CD4-positive, alpha-beta memory T cell (primary cell): ENCODE results near the gene HSPA14. TPM values are rescaled to one million over a fixed set of nuclear protein-coding genes. Genes with fewer than 3 reads are reported as not detected.
"Not testable (repeated sequence)": the region's sequence is repeated elsewhere in the genome, so short reads cannot be mapped to it uniquely, and the experiment has no call there.

Experiments
- CTCF ChIA-PET: fragments of 350-600 bp; sonication (Branson Sonifier 250); formaldehyde crosslinking; loops from one replicate; lab custom pipeline; 2021; ENCODE audit warnings: inconsistent platforms; ENCODE audit not compliant: partially characterized antibody; lab: Charles Lee
- POLR2A ChIA-PET: fragments of 350-600 bp; sonication (Branson Sonifier 250); formaldehyde crosslinking; loops from one replicate; lab custom pipeline; 2021; ENCODE audit not compliant: partially characterized antibody; lab: Charles Lee
- DNase-seq, 5 donors: peaks; one replicate each; pipeline versions ENCODE4 v3.0.0 to v3.0.0-alpha.2; 2020 to 2022; ENCODE audit warnings: mixed read lengths in 1 of 5
- H3K27ac ChIP-seq: one replicate; pipeline ENCODE4 v1.7.0; 2013; ENCODE audit warnings: low read depth, low read length
- H3K27me3 ChIP-seq: 2 replicates; pipeline ENCODE4 v1.7.0; 2013; ENCODE audit warnings: mild to moderate bottlenecking, low read length, moderate library complexity; ENCODE audit not compliant: insufficient read depth
- H3K36me3 ChIP-seq: 2 replicates; pipeline ENCODE4 v1.7.0; 2013; ENCODE audit warnings: mild to moderate bottlenecking, low read length, moderate library complexity; ENCODE audit not compliant: insufficient read depth
- H3K4me1 ChIP-seq: 2 replicates; pipeline ENCODE4 v1.7.0; 2013; ENCODE audit warnings: mild to moderate bottlenecking, low read length, moderate library complexity; ENCODE audit not compliant: insufficient read depth
- H3K4me3 ChIP-seq, 2 donors: one replicate each; pipeline ENCODE4 v1.7.0; 2013; ENCODE audit warnings: low read length in 2 of 2, mild to moderate bottlenecking in 1 of 2
- H3K9me3 ChIP-seq, 2 donors: one replicate each; pipeline ENCODE4 v1.7.0; 2013; ENCODE audit warnings: low read length in 2 of 2, control low read depth in 1 of 2; ENCODE audit not compliant: control insufficient read depth in 1 of 2
- H3K27ac Mint-ChIP-seq, 7 donors: one replicate each; pipeline ENCODE4 v1.8.0; 2020 to 2021; ENCODE audit warnings: mixed read lengths in 7 of 7, mild to moderate bottlenecking in 6 of 7, inconsistent platforms in 3 of 7, moderate library complexity in 3 of 7
- H3K27me3 Mint-ChIP-seq, 2 donors: one replicate each; pipeline ENCODE4 v1.8.0; 2020 to 2021; ENCODE audit warnings: mixed read lengths in 2 of 2
- H3K36me3 Mint-ChIP-seq, 2 donors: one replicate each; pipeline ENCODE4 v1.8.0; 2020 to 2021; ENCODE audit warnings: mixed read lengths in 2 of 2, inconsistent platforms in 1 of 2, mild to moderate bottlenecking in 1 of 2
- H3K4me1 Mint-ChIP-seq, 4 donors: one replicate each; pipeline ENCODE4 v1.8.0; 2020 to 2021; ENCODE audit warnings: mixed read lengths in 4 of 4, mild to moderate bottlenecking in 1 of 4
- H3K4me3 Mint-ChIP-seq, 8 donors: one replicate each; pipeline ENCODE4 v1.8.0; 2020 to 2021; ENCODE audit warnings: mixed read lengths in 8 of 8, mild to moderate bottlenecking in 7 of 8, moderate library complexity in 6 of 8, inconsistent platforms in 3 of 8
- H3K9me3 Mint-ChIP-seq, 8 donors: one replicate each; pipeline ENCODE4 v1.8.0; 2020 to 2021; ENCODE audit warnings: mixed read lengths in 8 of 8, mild to moderate bottlenecking in 5 of 8, inconsistent platforms in 3 of 8, moderate library complexity in 1 of 8
- intact Hi-C: fragments of 100-400 bp; cut with micrococcal nuclease; formaldehyde crosslinking; loops from one replicate; pipeline ENCODE4 v1.15.1; 2023
- polyA plus RNA-seq, 2 donors: library from polyadenylated mRNA; unstranded; fragments of 300-500 nt; fragmentation: Illumina TruSeq; gene quantifications; one replicate each; pipeline ENCODE4 v1.2.3, GENCODE V29; 2021
- total RNA-seq, 2 experiments: library from RNA; stranded (reverse); gene quantifications; one replicate each; pipeline ENCODE4 v1.2.3, GENCODE V29; 2021

HSPA14 gene
- total and polyA plus RNA-seq, 4 experiments from 2014 or later, result 16.0 to 18.7 (median 17.5) TPM

DNA sequence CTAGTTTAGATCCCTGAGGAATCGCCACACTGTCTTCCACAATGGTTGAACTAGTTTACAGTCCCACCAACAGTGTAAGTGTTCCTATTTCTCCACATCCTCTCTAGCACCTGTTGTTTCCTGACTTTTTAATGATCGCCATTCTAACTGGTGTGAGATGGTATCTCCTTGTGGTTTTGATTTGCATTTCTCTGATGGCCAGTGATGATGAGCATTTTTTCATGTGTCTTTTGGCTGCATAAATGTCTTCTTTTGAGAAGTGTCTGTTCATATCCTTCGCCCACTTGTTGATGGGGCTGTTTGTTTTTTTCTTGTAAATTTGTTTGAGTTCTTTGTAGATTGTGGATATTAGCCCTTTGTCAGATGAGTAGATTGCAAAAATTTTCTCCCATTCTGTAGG lies 26.8 kb downstream of the HSPA14 start:
- POLR2A ChIA-PET, result not testable (repeated sequence)

DNA sequence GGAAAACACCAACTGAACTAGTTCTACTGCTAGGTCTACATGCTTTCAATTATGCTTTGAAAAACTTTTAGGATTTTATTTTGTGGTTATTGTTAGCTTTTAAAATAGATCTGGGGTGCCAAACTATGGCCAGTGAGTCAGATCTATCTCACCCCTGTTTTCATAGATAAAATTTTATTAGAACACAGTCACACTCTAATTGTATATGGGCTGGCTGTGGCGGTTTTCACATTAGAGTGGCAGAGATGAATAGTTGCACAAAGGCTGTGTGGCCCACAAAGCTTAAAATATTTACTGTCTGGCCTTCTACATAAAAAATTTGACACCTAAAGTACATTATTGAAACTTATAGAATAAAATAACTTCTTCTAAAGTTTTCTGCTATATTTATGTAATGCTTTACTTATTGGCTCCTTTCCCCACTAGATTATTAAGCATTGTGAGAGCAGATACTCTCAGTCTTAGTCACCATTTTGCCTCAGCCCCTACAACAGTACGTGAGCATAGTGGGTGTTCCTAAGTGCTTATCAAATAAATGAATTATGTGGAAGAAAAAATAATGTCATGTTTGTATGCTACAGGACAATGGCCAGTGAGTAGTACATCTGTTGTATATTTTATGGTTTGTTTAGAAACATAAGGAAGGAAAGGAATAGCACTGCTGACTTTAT lies 35.1 kb downstream of the HSPA14 start:
- H3K4me1 Mint-ChIP-seq, result peaks cover 7 to 23% (median 11%) of the 10 kb centered on the region in 4 donors
- Histone ChIP-seq H3K4me3 (no peak overlapping the region), H3K27me3 (no peaks in the 10 kb centered on the region), H3K27ac (no peak overlapping the region), H3K4me1 (peaks cover 9% of the 10 kb centered on the region), H3K9me3 (no peaks in the 10 kb centered on the region), H3K36me3 (peaks cover 9% of the 10 kb centered on the region)
- H3K9me3 Mint-ChIP-seq, result no peaks in the 10 kb centered on the region
- intact Hi-C loops, result no loop called here
- CTCF ChIA-PET, result interaction anchor here (1.0 kb wide), 1 partner anchor 251 kb away, joined by 4 read pairs; no protein-coding TSS in a partner anchor
- H3K4me3 Mint-ChIP-seq, result no peak overlapping the region
- POLR2A ChIA-PET, result no interaction called here
- peaks cover 14 to 33% of the 10 kb centered on the region in 2 donors for H3K36me3 Mint-ChIP-seq
- H3K27ac Mint-ChIP-seq, result peak overlapping the region in 1 of 7 donors; percentile 30
- no peak for DNase-seq
- H3K27me3 Mint-ChIP-seq, result no peaks in the 10 kb centered on the region

More for the DNA sequence above, 26.8 kb downstream of the HSPA14 start:
- H3K36me3 ChIP-seq, result peaks cover 10% of the 10 kb centered on the region
- H3K27ac ChIP-seq, H3K27me3 Mint-ChIP-seq, intact Hi-C loops, H3K4me1 Mint-ChIP-seq, CTCF ChIA-PET, H3K4me1 ChIP-seq, H3K27me3 ChIP-seq, DNase-seq, H3K9me3 Mint-ChIP-seq, H3K4me3 Mint-ChIP-seq, H3K9me3 ChIP-seq, H3K4me3 ChIP-seq, H3K27ac Mint-ChIP-seq: not testable (repeated sequence)
- peaks cover 36 to 45% of the 10 kb centered on the region in 2 donors for H3K36me3 Mint-ChIP-seq

GRCh38 chr10:14875941-14876340 lies 37.8 kb downstream of the HSPA14 start:
- POLR2A ChIA-PET, result no interaction called here
- peak overlapping the region in 3 of 7 donors; percentile 68 to 74 (median 72) for H3K27ac Mint-ChIP-seq
- H3K4me3 Mint-ChIP-seq, result peak overlapping the region in 3 of 8 donors; percentile 13 to 96 (median 94)
- Histone ChIP-seq H3K27me3 (no peaks in the 10 kb centered on the region), H3K4me1 (peaks cover 17% of the 10 kb centered on the region), H3K4me3 (no peak overlapping the region), H3K36me3 (peaks cover 5% of the 10 kb centered on the region), H3K9me3 (no peaks in the 10 kb centered on the region), H3K27ac (no peak overlapping the region)
- H3K36me3 Mint-ChIP-seq, result peaks cover 5 to 13% of the 10 kb centered on the region in 2 donors
- H3K27me3 Mint-ChIP-seq, result no peaks in the 10 kb centered on the region
- CTCF ChIA-PET, result no interaction called here
- no peak for DNase-seq
- H3K4me1 Mint-ChIP-seq, result peaks cover 12 to 39% (median 22%) of the 10 kb centered on the region in 4 donors
- H3K9me3 Mint-ChIP-seq, result no peaks in the 10 kb centered on the region
- intact Hi-C loops, result loop anchor here (5.0 kb wide), 1 partner anchor 274 kb away; no protein-coding TSS in a partner anchor

GRCh38 chr10:14876764-14877163 lies 38.7 kb downstream of the HSPA14 start:
- Histone ChIP-seq H3K4me3 (no peak overlapping the region), H3K36me3 (no peaks in the 10 kb centered on the region), H3K4me1 (peaks cover 17% of the 10 kb centered on the region), H3K27me3 (no peaks in the 10 kb centered on the region), H3K9me3 (no peaks in the 10 kb centered on the region), H3K27ac (no peak overlapping the region)
- Mint-ChIP-seq H3K27me3 (no peaks in the 10 kb centered on the region), H3K36me3 (peaks cover 0 to 8% of the 10 kb centered on the region in 2 donors), H3K9me3 (no peaks in the 10 kb centered on the region), H3K4me1 (peaks cover 12 to 41% (median 22%) of the 10 kb centered on the region in 4 donors), H3K27ac (peak overlapping the region in 4 of 7 donors; percentile 29 to 90 (median 57)), H3K4me3 (peak overlapping the region; percentile 93 to 96 (median 94))
- no peak for DNase-seq
- POLR2A ChIA-PET, result interaction anchor here (3.6 kb wide), 1 partner anchor 39 kb away, joined by 56 read pairs; the partner anchor contains the start of genes CDNF, HSPA14 and MSANTD7
- CTCF ChIA-PET, result no interaction called here
- intact Hi-C loops, result loop anchor here (5.0 kb wide), 1 partner anchor 274 kb away; no protein-coding TSS in a partner anchor

- Histone ChIP-seq H3K9me3 (no peaks in the 10 kb centered on the region), H3K4me1 (peaks cover 17% of the 10 kb centered on the region), H3K36me3 (no peaks in the 10 kb centered on the region), H3K27me3 (no peaks in the 10 kb centered on the region), H3K27ac (peak within 1 kb of the TSS; percentile 84), H3K4me3 (peak within 1 kb of the TSS; percentile 44 to 88)
- POLR2A ChIA-PET, result interaction anchor here (0.8 to 3.6 kb wide), 22 partner anchors 8 to 1576 kb away, joined by 3 to 56 read pairs (median 4); partner anchors contain the start of genes CDNF, DCLRE1C, HSPA14 and MEIG1
- peaks cover 13 to 48% (median 22%) of the 10 kb centered on the region in 4 donors for H3K4me1 Mint-ChIP-seq
- no peaks in the 10 kb centered on the region for H3K27me3 Mint-ChIP-seq
- peak; percentile 87 to 91 (median 90) for DNase-seq
- peak within 1 kb of the TSS; percentile 87 to 95 (median 94) for H3K27ac Mint-ChIP-seq
- CTCF ChIA-PET, result interaction anchor here (1.0 to 2.2 kb wide), 10 partner anchors 11 to 93 kb away, joined by 3 to 14 read pairs (median 4); partner anchors contain the start of genes CDNF, HSPA14, MEIG1 and MSANTD7
- peak within 1 kb of the TSS; percentile 93 to 96 (median 94) for H3K4me3 Mint-ChIP-seq
- peaks cover 0 to 8% of the 10 kb centered on the region in 2 donors for H3K36me3 Mint-ChIP-seq
- intact Hi-C loops, result loop anchor here (1.0 to 5.0 kb wide), 7 partner anchors 26 to 1091 kb away; partner anchors contain the start of genes CDNF, DCLRE1C, HSPA14 and MSANTD7
- H3K9me3 Mint-ChIP-seq, result no peaks in the 10 kb centered on the region
These were observed 40.4 kb downstream of the HSPA14 start, which contains the start of gene SUV39H2 for GRCh38 chr10:14878266-14879123. Gene SUV39H2 (plus strand): TSS chr10:14878866. CDS start chr10:14878889, 23 bp downstream.

DNA sequence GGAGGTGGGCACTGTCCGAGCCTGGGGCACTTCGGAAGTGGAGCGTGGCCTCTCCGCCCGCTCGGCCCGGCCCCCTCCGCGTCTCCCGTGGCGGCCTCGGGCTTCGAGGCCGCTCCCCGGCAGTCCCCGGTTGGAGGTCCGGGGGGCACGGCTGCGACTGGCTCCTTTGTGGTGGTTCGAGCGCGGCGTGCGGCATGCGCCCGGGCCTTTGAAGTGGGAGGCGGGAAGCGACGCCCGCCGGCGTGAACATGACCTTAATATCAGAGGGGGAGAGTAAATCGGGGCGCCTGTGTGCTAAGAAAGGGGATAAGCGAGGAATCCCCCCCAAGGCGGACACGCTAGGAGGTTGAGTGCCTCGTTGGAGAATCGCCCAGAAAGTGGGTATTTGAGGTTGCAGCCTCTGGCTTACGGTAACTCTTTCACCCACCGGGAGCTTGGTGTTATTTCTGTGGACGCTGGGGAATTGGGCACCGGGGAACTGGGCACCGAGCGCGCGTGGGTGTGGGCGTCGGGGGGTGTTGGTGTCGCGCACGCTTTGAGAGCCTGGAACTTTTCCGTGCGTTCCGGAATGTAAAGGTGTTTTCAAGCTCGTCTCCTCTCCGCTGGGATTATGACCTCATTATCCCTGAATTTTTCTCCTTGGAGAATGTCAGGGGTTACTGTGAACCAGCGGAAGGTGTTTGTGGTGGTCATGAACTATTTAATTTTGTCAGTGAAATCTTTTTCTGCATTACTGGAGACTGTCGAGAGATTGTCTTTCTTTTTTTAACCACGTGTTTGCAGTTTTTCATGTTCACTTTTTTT lies 41.2 kb downstream of the HSPA14 start:
- intact Hi-C loops, result loop anchor here (2.0 to 5.0 kb wide), 4 partner anchors 25 to 277 kb away; partner anchors contain the start of genes DCLRE1C and RPP38
- Histone ChIP-seq H3K9me3 (no peaks in the 10 kb centered on the region), H3K27ac (peak overlapping the region; percentile 84), H3K4me1 (peaks cover 24% of the 10 kb centered on the region), H3K27me3 (no peaks in the 10 kb centered on the region), H3K36me3 (no peaks in the 10 kb centered on the region), H3K4me3 (peak overlapping the region; percentile 40 to 88)
- Mint-ChIP-seq H3K9me3 (no peaks in the 10 kb centered on the region), H3K36me3 (peaks cover 0 to 8% of the 10 kb centered on the region in 2 donors), H3K4me1 (peaks cover 16 to 48% (median 25%) of the 10 kb centered on the region in 4 donors), H3K4me3 (peak overlapping the region; percentile 89 to 96 (median 92)), H3K27me3 (no peaks in the 10 kb centered on the region), H3K27ac (peak overlapping the region; percentile 86 to 94 (median 91))
- DNase-seq, result peak; percentile 28 to 56 (median 39)
- ChIA-PET POLR2A (interaction anchor here (1.0 to 3.6 kb wide), 17 partner anchors 9 to 1577 kb away, joined by 3 to 56 read pairs (median 4); partner anchors contain the start of genes CDNF, DCLRE1C, HSPA14 and MEIG1), CTCF (interaction anchor here (1.0 to 2.2 kb wide), 9 partner anchors 10 to 93 kb away, joined by 3 to 14 read pairs (median 4); partner anchors contain the start of genes CDNF, HSPA14, MEIG1 and MSANTD7)
